PFSK-1 (cell line): ENCODE data around the gene SOBP.

Experiments used
- FOXP2 ChIP-seq: optimal IDR thresholded peaks from 2 replicates; pipeline ENCODE3; 2011; ENCODE audit warnings: borderline replicate concordance, control low read depth, inconsistent platforms; ENCODE audit not compliant: insufficient read depth; ENCODE audit errors: extremely low read length, extremely low read depth
- POLR2AphosphoS5 ChIP-seq: IDR thresholded peaks from 2 replicates; pipeline ENCODE4 v1.6.1; 2012; ENCODE audit warnings: low read depth, mild to moderate bottlenecking, control low read depth, low read length, moderate library complexity
- REST ChIP-seq, 2 experiments: IDR thresholded peaks; 2 replicates each; pipeline versions ENCODE4 v1.6.1 to v1.8.0; 2011 to 2012; ENCODE audit warnings: low read depth in 2 of 2, low read length in 2 of 2, control low read depth in 1 of 2, inconsistent platforms in 1 of 2, mild to moderate bottlenecking in 1 of 2, moderate library complexity in 1 of 2; ENCODE audit not compliant: insufficient read depth in 1 of 2
- SIN3A ChIP-seq: IDR thresholded peaks from 2 replicates; pipeline ENCODE4 v1.6.1; 2012; ENCODE audit warnings: mild to moderate bottlenecking, low read length, moderate library complexity, borderline replicate concordance; ENCODE audit not compliant: insufficient read depth
- TAF1 ChIP-seq: IDR thresholded peaks from 2 replicates; pipeline ENCODE4 v1.6.1; 2012; ENCODE audit warnings: low read length, control low read depth, borderline replicate concordance; ENCODE audit not compliant: insufficient read depth

SOBP gene

GRCh38 chr6:107531868-107532267, 42.0 kb downstream of the SOBP start:
- TF ChIP-seq FOXP2: no peak
- TF ChIP-seq POLR2AphosphoS5: no peak
- no peak for TF ChIP-seq TAF1
- no peak for TF ChIP-seq REST (IDR thresholded peaks at IDR 0.05; ENCODE audit: insufficient read depth in 1 of 2, low read depth in 2 of 2, low read length in 2 of 2)
- no peak for TF ChIP-seq SIN3A

GRCh38 chr6:107532706-107533105, 42.8 kb downstream of the SOBP start:
- no peak for TF ChIP-seq SIN3A
- TF ChIP-seq FOXP2: no peak
- TF ChIP-seq REST (IDR thresholded peaks at IDR 0.05; ENCODE audit: insufficient read depth in 1 of 2, low read depth in 2 of 2, low read length in 2 of 2): no peak
- no peak for TF ChIP-seq POLR2AphosphoS5
- TF ChIP-seq TAF1: no peak

GRCh38 chr6:107533415-107534059, 43.6 kb downstream of the SOBP start:
- TF ChIP-seq FOXP2 (no peak), SIN3A (no peak), REST (IDR thresholded peaks at IDR 0.05; ENCODE audit: insufficient read depth in 1 of 2, low read depth in 2 of 2, low read length in 2 of 2) (no peak), POLR2AphosphoS5 (no peak), TAF1 (no peak)

GRCh38 chr6:107534571-107535141, 44.7 kb downstream of the SOBP start:
- TF ChIP-seq SIN3A (no peak), REST (IDR thresholded peaks at IDR 0.05; ENCODE audit: insufficient read depth in 1 of 2, low read depth in 2 of 2, low read length in 2 of 2) (no peak), POLR2AphosphoS5 (no peak), FOXP2 (no peak), TAF1 (no peak)

- TF ChIP-seq REST (IDR thresholded peaks at IDR 0.05; ENCODE audit: insufficient read depth in 1 of 2, low read depth in 2 of 2, low read length in 2 of 2) (no peak), POLR2AphosphoS5 (no peak), FOXP2 (no peak), SIN3A (no peak), TAF1 (no peak)
Observed at GRCh38 chr6:107535626-107536025, 45.7 kb downstream of the SOBP start.
